ENCODE measurements around the gene SCIN. TPM values are rescaled to one million over a fixed set of nuclear protein-coding genes. Genes with fewer than 3 reads are reported as not detected.

SCIN gene
- total and polyA plus RNA-seq, 2 of the 8 experiments (the other 6 are each of a cell fraction or from before 2014, with no cell fraction given): 0.47 to 1.9 TPM

GRCh38 chr7:12578930-12579640 lies 8.6 kb downstream of the SCIN start:
- H4K91ac ChIP-seq (replicated peaks; ENCODE audit: insufficient read length, low read length): no peak overlapping the region
- H3K56ac ChIP-seq (replicated peaks; ENCODE audit: insufficient read length, low read depth, low read length): no peak overlapping the region
- H3K4ac ChIP-seq (replicated peaks; ENCODE audit: insufficient read length, low read depth, low read length): no peak overlapping the region
- no peaks in the 10 kb centered on the region for H3K79me2 ChIP-seq (ENCODE audit: control insufficient read depth in 1 of 2, insufficient read depth in 2 of 2, low read length in 2 of 2)
- H3K79me1 ChIP-seq (ENCODE audit: low read depth, low read length): no peaks in the 10 kb centered on the region
- no peak overlapping the region for H3K9ac ChIP-seq (replicated peaks in 1 of 4; ENCODE audit: extremely low read depth in 1 of 4, low read depth in 3 of 4, low read length in 3 of 4)
- no peak overlapping the region for H3K4me3 ChIP-seq (ENCODE audit: extremely low read depth in 1 of 4, insufficient read depth in 2 of 4, low read depth in 3 of 4, low read length in 4 of 4)
- H3K14ac ChIP-seq (ENCODE audit: insufficient read length): no peak overlapping the region
- no peak overlapping the region for H2BK5ac ChIP-seq (ENCODE audit: low read depth, low read length)
- FAIRE-seq (no peak), DNase-seq (ENCODE audit: low read depth in 1 of 2, low spot score in 2 of 2) (no peak)
- no peak overlapping the region for H4K5ac ChIP-seq (ENCODE audit: insufficient read length, low read depth, low read length)
- no peak overlapping the region for H2BK12ac ChIP-seq (ENCODE audit: low read depth, low read length)
- H3K4me2 ChIP-seq (ENCODE audit: insufficient read depth in 1 of 2, low read depth in 2 of 2, low read length in 2 of 2): no peak overlapping the region
- H3K27ac ChIP-seq (ENCODE audit: low read depth, low read length): no peak overlapping the region
- H2BK15ac ChIP-seq (ENCODE audit: low read length): no peak overlapping the region
- CTCF ChIA-PET (ENCODE audit: partially characterized antibody): interaction anchor here (0.8 to 1.7 kb wide), 4 partner anchors 12 to 54 kb away, joined by 3 to 5 read pairs (median 4); no protein-coding TSS in a partner anchor
- no peak overlapping the region for H2AK5ac ChIP-seq (ENCODE audit: low read depth, low read length)
- H3K27me3 ChIP-seq (replicated peaks in 1 of 4; ENCODE audit: control insufficient read depth in 3 of 4, extremely low read depth in 1 of 4, insufficient read depth in 3 of 4, low read length in 3 of 4): no peaks in the 10 kb centered on the region
- POLR2A ChIA-PET (ENCODE audit: partially characterized antibody): no interaction called here
- H2BK120ac ChIP-seq (replicated peaks; ENCODE audit: low read depth, low read length): no peak overlapping the region
- no peaks in the 10 kb centered on the region for H3K23me2 ChIP-seq (ENCODE audit: low read depth, low read length)
- no peaks in the 10 kb centered on the region for H3K9me3 ChIP-seq (ENCODE audit: insufficient read depth in 2 of 2, low read depth in 1 of 2, low read length in 1 of 2)
- no peak overlapping the region for H3K23ac ChIP-seq (ENCODE audit: insufficient read length)
- no peak overlapping the region for H2AFZ ChIP-seq (ENCODE audit: low read length)
- H3K18ac ChIP-seq (ENCODE audit: extremely low read depth, low read length): no peak overlapping the region
- no peaks in the 10 kb centered on the region for H4K20me1 ChIP-seq (replicated peaks in 1 of 2; ENCODE audit: control insufficient read depth in 1 of 2, insufficient read depth in 2 of 2, low read length in 2 of 2)
- H2BK20ac ChIP-seq (ENCODE audit: low read length): no peak overlapping the region
- H3K4me1 ChIP-seq (replicated peaks in 1 of 4; ENCODE audit: control insufficient read depth in 3 of 4, insufficient read depth in 4 of 4, low read length in 3 of 4): no peaks in the 10 kb centered on the region
- WGBS, 2 experiments (ENCODE audit: extremely low coverage in 1 of 2, insufficient coverage in 1 of 2, insufficient read length in 1 of 2, insufficient replicate concordance in 2 of 2, low coverage in 1 of 2, low lambda C conversion rate in 2 of 2, missing lambda C conversion rate in 1 of 2): 92% methylated on average over 8 of the region's 8 CpGs; no CpG with 5 or more reads in 1 of the 2 experiments
- no peak overlapping the region for H4K8ac ChIP-seq (ENCODE audit: extremely low read depth, insufficient read depth, low read length)
- H3K36me3 ChIP-seq (ENCODE audit: control insufficient read depth in 2 of 4, insufficient read depth in 4 of 4, low read length in 3 of 4): no peaks in the 10 kb centered on the region
- no peak for TF ChIP-seq PHF8 (conservative IDR thresholded peaks at IDR 0.05; ENCODE audit: low read depth, low read length)
- no peak for TF ChIP-seq HDAC2 (IDR thresholded peaks at IDR 0.05; ENCODE audit: borderline replicate concordance in 1 of 2, low read depth in 2 of 2, low read length in 2 of 2)
- no peak for TF ChIP-seq CTBP2 (IDR thresholded peaks at IDR 0.05; ENCODE audit: borderline replicate concordance, insufficient read depth, insufficient read length, low read length)
- TF ChIP-seq CHD1 (IDR thresholded peaks at IDR 0.05; ENCODE audit: low read depth, low read length): no peak
- no peak for TF ChIP-seq EGR1 (IDR thresholded peaks at IDR 0.05; ENCODE audit: borderline replicate concordance, low read depth, low read length)
- no peak for TF ChIP-seq SIRT6 (IDR thresholded peaks at IDR 0.05; ENCODE audit: low read length)
- TF ChIP-seq MAFK (IDR thresholded peaks at IDR 0.05; ENCODE audit: low read depth, low read length): no peak
- no peak for TF ChIP-seq ATF2 (IDR thresholded peaks at IDR 0.05; ENCODE audit: low read length)
- no peak for TF ChIP-seq RBBP5 (IDR thresholded peaks at IDR 0.05; ENCODE audit: borderline replicate concordance, low read depth, low read length)
- TF ChIP-seq EZH2 (IDR thresholded peaks at IDR 0.05; ENCODE audit: low read depth, low read length, severe bottlenecking): no peak
- TF ChIP-seq BCL11A (IDR thresholded peaks at IDR 0.05; ENCODE audit: low read depth in 2 of 2, low read length in 2 of 2): no peak
